HG03103 (cell line): ENCODE measurements around the gene C1orf210.

Experiments
- ATAC-seq: cut with Tn5 transposase; IDR thresholded peaks from one replicate; pipeline ENCODE4 v1.9.1; 2021; ENCODE audit warnings: low read depth; ENCODE audit not compliant: unreplicated experiment

The C1orf210 gene

GRCh38 chr1:43296207-43296606 is 10.8 kb upstream of the C1orf210 start:
- ATAC-seq, result no peak

- no peak for ATAC-seq
These were observed 9.4 kb upstream of the C1orf210 start for GRCh38 chr1:43294761-43295160.

- no peak for ATAC-seq
These were observed 8.7 kb upstream of the C1orf210 start for GRCh38 chr1:43293896-43294760.

GRCh38 chr1:43293176-43293575 is 7.8 kb upstream of the C1orf210 start:
- ATAC-seq, result no peak

GRCh38 chr1:43292679-43293078 is 7.3 kb upstream of the C1orf210 start:
- no peak for ATAC-seq

- ATAC-seq, result no peak
These were observed 6.8 kb upstream of the C1orf210 start for GRCh38 chr1:43292216-43292615.

GRCh38 chr1:43288785-43289706 is 3.7 kb upstream of the C1orf210 start:
- no peak for ATAC-seq

GRCh38 chr1:43288058-43288784 is 2.8 kb upstream of the C1orf210 start:
- ATAC-seq, result no peak

- ATAC-seq, result no peak
These were observed 1.2 kb upstream of the C1orf210 start for GRCh38 chr1:43286533-43286932.

GRCh38 chr1:43286115-43286514 is 734 bp upstream of the C1orf210 start:
- no peak for ATAC-seq

GRCh38 chr1:43284546-43285110 is 753 bp downstream of the C1orf210 start:
- no peak for ATAC-seq

GRCh38 chr1:43284065-43284464 is 1.3 kb downstream of the C1orf210 start:
- ATAC-seq, result no peak

- no peak for ATAC-seq
These were observed 2.9 kb downstream of the C1orf210 start for GRCh38 chr1:43282220-43283195.

GRCh38 chr1:43280692-43281091 is 4.7 kb downstream of the C1orf210 start:
- ATAC-seq, result no peak

- ATAC-seq, result no peak
These were observed 5.7 kb downstream of the C1orf210 start for GRCh38 chr1:43279666-43280065.

GRCh38 chr1:43279161-43279560 is 6.2 kb downstream of the C1orf210 start:
- ATAC-seq, result no peak

- no peak for ATAC-seq
These were observed 8.1 kb downstream of the C1orf210 start for GRCh38 chr1:43277116-43277876.

GRCh38 chr1:43276673-43277072 is 8.7 kb downstream of the C1orf210 start:
- ATAC-seq, result no peak
